Astrocyte (in vitro differentiated cells and primary cell): Measurements from ENCODE around the gene GPR26.

Source experiments
- EZH2 ChIP-seq: IDR thresholded peaks from 2 replicates; pipeline ENCODE4 v1.6.1; 2012; ENCODE audit warnings: mild to moderate bottlenecking, low read length, inconsistent platforms; ENCODE audit not compliant: insufficient read depth
- TF ChIP-seq, protein P1 (sequence below): IDR thresholded peaks from 2 replicates; pipeline ENCODE4 v1.5.1; 2011; ENCODE audit warnings: low read depth, mild to moderate bottlenecking, inconsistent platforms, low read length, moderate library complexity; ENCODE audit not compliant: insufficient read depth

DNA sequence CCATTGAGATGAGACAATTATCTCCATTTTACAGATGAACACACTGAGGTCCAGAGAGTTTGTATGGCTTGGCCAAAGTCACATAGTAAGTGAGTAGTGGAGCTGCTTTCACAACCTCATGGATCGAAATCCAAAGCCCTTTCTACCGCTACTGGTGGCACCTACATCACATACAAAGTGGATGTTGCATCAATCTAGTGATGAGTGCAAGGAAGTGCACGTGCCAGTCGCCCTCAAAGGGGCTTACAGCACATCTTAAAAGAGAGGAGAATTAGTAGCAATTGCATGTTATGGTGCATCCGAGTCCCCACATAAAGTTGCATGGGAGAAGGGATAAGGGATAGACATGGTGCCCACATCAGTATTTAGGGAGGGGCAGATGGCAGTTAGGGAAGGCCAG is 31.0 kb upstream of the GPR26 start:
- TF ChIP-seq, protein P1, sequence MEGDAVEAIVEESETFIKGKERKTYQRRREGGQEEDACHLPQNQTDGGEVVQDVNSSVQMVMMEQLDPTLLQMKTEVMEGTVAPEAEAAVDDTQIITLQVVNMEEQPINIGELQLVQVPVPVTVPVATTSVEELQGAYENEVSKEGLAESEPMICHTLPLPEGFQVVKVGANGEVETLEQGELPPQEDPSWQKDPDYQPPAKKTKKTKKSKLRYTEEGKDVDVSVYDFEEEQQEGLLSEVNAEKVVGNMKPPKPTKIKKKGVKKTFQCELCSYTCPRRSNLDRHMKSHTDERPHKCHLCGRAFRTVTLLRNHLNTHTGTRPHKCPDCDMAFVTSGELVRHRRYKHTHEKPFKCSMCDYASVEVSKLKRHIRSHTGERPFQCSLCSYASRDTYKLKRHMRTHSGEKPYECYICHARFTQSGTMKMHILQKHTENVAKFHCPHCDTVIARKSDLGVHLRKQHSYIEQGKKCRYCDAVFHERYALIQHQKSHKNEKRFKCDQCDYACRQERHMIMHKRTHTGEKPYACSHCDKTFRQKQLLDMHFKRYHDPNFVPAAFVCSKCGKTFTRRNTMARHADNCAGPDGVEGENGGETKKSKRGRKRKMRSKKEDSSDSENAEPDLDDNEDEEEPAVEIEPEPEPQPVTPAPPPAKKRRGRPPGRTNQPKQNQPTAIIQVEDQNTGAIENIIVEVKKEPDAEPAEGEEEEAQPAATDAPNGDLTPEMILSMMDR, result no peak
- TF ChIP-seq EZH2, result no peak
